ENCODE data around the gene FARP1. TPM values are rescaled to one million over a fixed set of nuclear protein-coding genes. Genes with fewer than 3 reads are reported as not detected.

FARP1 gene
- total and polyA plus RNA-seq, 2 of the 13 experiments (the other 11 are each of a cell fraction or from before 2014, with no cell fraction given), result 70.6 to 126 TPM

- H2AFZ ChIP-seq (ENCODE audit: low read length), result no peak overlapping the region
- DNase-seq (ENCODE audit: low spot score) (no peak), ATAC-seq (no peak), FAIRE-seq (no peak)
- WGBS (ENCODE audit: low lambda C conversion rate), result 92% methylated on average over 2 of the region's 11 CpGs
- no peak overlapping the region for H3K27ac ChIP-seq (ENCODE audit: extremely low read length, insufficient read depth, low read length)
- intact Hi-C loops (cut with micrococcal nuclease; ENCODE audit: unreplicated experiment) (loop anchor here (5.0 kb wide), 2 partner anchors 206 to 589 kb away; no protein-coding TSS in a partner anchor), in situ Hi-C loops (cut with HindIII; ENCODE audit: extremely low pct_ligation_motif_present, low pct_unique_long_range_greater_than_20kb) (loop anchor here (10.0 to 25.0 kb wide), 2 partner anchors 209 to 584 kb away; no protein-coding TSS in a partner anchor)
- peak; percentile 91 for TF ChIP-seq AGO2 (optimal IDR thresholded peaks at IDR 0.05; ENCODE audit: low read depth, low read length)
- 0 out of 2 replicates have a peak, but pooled peaks have one; percentile 17 for TF ChIP-seq PAF1 (CRISPR knock-in tag; IDR thresholded peaks at IDR 0.05)
- no peak for TF ChIP-seq AKNA (CRISPR knock-in tag; IDR thresholded peaks at IDR 0.05; ENCODE audit: borderline replicate concordance)
- TF ChIP-seq POLR2AphosphoS5 (IDR thresholded peaks at IDR 0.05; ENCODE audit: low read depth, low read length), result 0 out of 2 replicates have a peak, but pooled peaks have one; percentile 2
- peak; percentile 32 for TF ChIP-seq AGO1 (IDR thresholded peaks at IDR 0.05; ENCODE audit: low read depth, low read length, poor library complexity, severe bottlenecking)
- TF ChIP-seq AKAP8 (CRISPR knock-in tag; IDR thresholded peaks at IDR 0.05), result peak; percentile 27; the same call in 1 of the 2 replicates
- TF ChIP-seq SNAPC4 (CRISPR knock-in tag; IDR thresholded peaks at IDR 0.05), result no peak
- no peak for TF ChIP-seq TEAD2 (CRISPR knock-in tag; IDR thresholded peaks at IDR 0.05)
- peak; percentile 23 for TF ChIP-seq SRSF1 (optimal IDR thresholded peaks at IDR 0.05; ENCODE audit: low read depth, low read length)
- TF ChIP-seq POLR2AphosphoS2 (IDR thresholded peaks at IDR 0.05; ENCODE audit: low read depth, low read length), result no peak
- TF ChIP-seq CCDC6 (CRISPR knock-in tag; IDR thresholded peaks at IDR 0.05), result no peak
- no peak for TF ChIP-seq GABPA (IDR thresholded peaks at IDR 0.05; ENCODE audit: low read depth, low read length)
- no peak for TF ChIP-seq GABPA (CRISPR knock-in tag; IDR thresholded peaks at IDR 0.05; ENCODE audit: low read depth)
- no peak overlapping the region for H3K4me2 ChIP-seq (ENCODE audit: low read depth, low read length)
- H3K36me3 ChIP-seq (replicated peaks in 1 of 2; ENCODE audit: control insufficient read depth in 1 of 2, insufficient read depth in 2 of 2, low read length in 2 of 2), result peaks cover 32 to 64% of the 10 kb centered on the region in 2 experiments
- ChIA-PET POLR2A (interaction anchor here (0.6 to 0.7 kb wide), 2 partner anchors 44 to 207 kb away, joined by 3 read pairs; no protein-coding TSS in a partner anchor), CTCF (ENCODE audit: low intra/inter-chr PET ratio, low total read pairs) (interaction anchor here (1.3 to 1.8 kb wide), 3 partner anchors 207 to 397 kb away, joined by 4 to 12 read pairs (median 11); no protein-coding TSS in a partner anchor)
- no peaks in the 10 kb centered on the region for H3K9me3 ChIP-seq (ENCODE audit: low read length)
- no peaks in the 10 kb centered on the region for H3K27me3 ChIP-seq (ENCODE audit: control insufficient read depth in 1 of 2, insufficient read depth in 2 of 2, low read length in 2 of 2)
- H3K9ac ChIP-seq (ENCODE audit: insufficient read depth, low read depth, low read length), result no peak overlapping the region
- H4K20me1 ChIP-seq (ENCODE audit: insufficient read depth, low read length), result peaks cover 30% of the 10 kb centered on the region
- no peaks in the 10 kb centered on the region for H3K79me2 ChIP-seq (ENCODE audit: insufficient read depth, low read length)
- peaks cover 18% of the 10 kb centered on the region for H3K4me1 ChIP-seq (ENCODE audit: insufficient read depth, low read length)
- BruUV-seq (replicated peaks), result no TSS peak
- H3K4me3 ChIP-seq (replicated peaks in 1 of 3; ENCODE audit: insufficient read depth in 1 of 3, low read depth in 2 of 3, low read length in 3 of 3), result no peak overlapping the region
Observed at GRCh38 chr13:98446234-98446621, 303.3 kb downstream of the FARP1 start.

Measured in HepG2 (cell line).